Tibial nerve (tissue), 4 donors: ENCODE measurements around the gene GIPC2. TPM values are rescaled to one million over a fixed set of nuclear protein-coding genes. Genes with fewer than 3 reads are reported as not detected.
"Not testable (repeated sequence)": the region's sequence is repeated elsewhere in the genome, so short reads cannot be mapped to it uniquely, and the experiment has no call there.

ENCODE experiments used
- DNase-seq, 2 donors: peaks; one replicate each; pipeline ENCODE4 v3.0.0-alpha.2; 2019; ENCODE audit warnings: low spot score in 2 of 2
- H3K27ac ChIP-seq, 4 donors: fragments of 200-600 bp; sonication (generic) in 3 of 4; one replicate each; pipeline ENCODE4 v1.5.1; 2017 to 2019; ENCODE audit warnings: mild to moderate bottlenecking in 1 of 4
- H3K27me3 ChIP-seq, 2 donors: fragments of 200-600 bp; sonication (generic) in 1 of 2; one replicate each; pipeline versions ENCODE4 v1.5.1 to v1.6.0; 2017 to 2019
- H3K36me3 ChIP-seq, 3 donors: fragments of 200-600 bp; sonication (generic); one replicate each; pipeline ENCODE4 v1.5.1; 2018 to 2019
- H3K4me1 ChIP-seq, 4 donors: fragments of 200-600 bp; sonication (generic) in 3 of 4; one replicate each; pipeline ENCODE4 v1.5.1; 2017 to 2019
- H3K4me3 ChIP-seq, 4 donors: fragments of 200-600 bp; sonication (generic) in 3 of 4; one replicate each; pipeline ENCODE4 v1.5.1; 2017 to 2019; ENCODE audit warnings: mild to moderate bottlenecking in 1 of 4, moderate library complexity in 1 of 4
- H3K9me3 ChIP-seq, 4 donors: fragments of 200-600 bp; sonication (generic) in 3 of 4; one replicate each; pipeline ENCODE4 v1.5.1; 2017 to 2019
- EP300 ChIP-seq, 2 donors: sonication (generic); formaldehyde crosslinking; IDR thresholded peaks; one replicate each; pipeline ENCODE4 v1.6.1; 2017; ENCODE audit warnings: antibody characterized with exemption in 2 of 2, mild to moderate bottlenecking in 1 of 2
- POLR2A ChIP-seq, 2 donors: fragments of 450-650 bp; IDR thresholded peaks; one replicate each; pipeline ENCODE4 v1.6.1; 2017; ENCODE audit warnings: antibody characterized with exemption in 2 of 2, mild to moderate bottlenecking in 2 of 2, moderate library complexity in 2 of 2
- WGBS, 2 donors: methylation state at CpG; one replicate each; pipeline ENCODE4 v1.1.5; 2018; 5-methylcytosine and 5-hydroxymethylcytosine counted together
- total RNA-seq, 4 donors: library from RNA; depleted of rRNA; stranded (reverse); fragments of >200 nt; gene quantifications; one replicate each; pipeline ENCODE4 v1.1.0, GENCODE V29; 2016
- TF ChIP-seq, protein P1 (sequence below), 5 experiments: fragments of 200-600 bp in 3 of 5; fragments of 450-650 bp in 2 of 5; sonication (generic) in 3 of 5; IDR thresholded peaks; one replicate each; pipeline ENCODE4 v1.5.1; 2016 to 2019; ENCODE audit warnings: antibody characterized with exemption in 5 of 5, mild to moderate bottlenecking in 3 of 5, moderate library complexity in 2 of 5

Gene GIPC2
- total RNA-seq, 4 donors from 2014 or later, result 2.1 to 6.9 (median 3.7) TPM

DNA sequence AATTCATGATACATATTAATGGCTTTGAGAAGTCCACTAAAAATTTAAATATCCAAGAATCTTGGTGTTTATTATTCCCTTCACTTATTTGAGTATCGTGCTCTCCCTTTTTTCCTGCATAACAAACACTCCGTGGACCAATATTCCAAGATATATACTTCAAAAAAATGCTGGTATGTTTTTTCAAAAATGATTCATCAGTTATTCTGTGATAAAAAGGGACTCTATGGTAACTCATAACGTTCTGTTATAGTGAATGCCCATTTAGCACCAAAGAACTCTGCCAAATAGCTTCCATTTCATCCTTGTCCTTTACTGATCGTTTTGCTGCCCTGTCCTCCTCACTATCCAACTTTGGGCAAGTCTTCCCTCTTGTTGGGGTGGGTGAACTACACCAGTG lies 12.9 kb downstream of the GIPC2 start:
- H3K36me3 ChIP-seq, result no peaks in the 10 kb centered on the region
- H3K27me3 ChIP-seq, result no peaks in the 10 kb centered on the region
- no peak overlapping the region for H3K27ac ChIP-seq
- no peak overlapping the region for H3K4me3 ChIP-seq
- no peak for DNase-seq
- whole genome bisulfite sequencing, 2 donors, result 74 to 75% methylated on average over 4 of the region's 4 CpGs
- H3K9me3 ChIP-seq, result no peaks in the 10 kb centered on the region
- no peak for TF ChIP-seq EP300 (IDR thresholded peaks at IDR 0.05)
- TF ChIP-seq POLR2A (IDR thresholded peaks at IDR 0.05), result no peak
- TF ChIP-seq, protein P1, sequence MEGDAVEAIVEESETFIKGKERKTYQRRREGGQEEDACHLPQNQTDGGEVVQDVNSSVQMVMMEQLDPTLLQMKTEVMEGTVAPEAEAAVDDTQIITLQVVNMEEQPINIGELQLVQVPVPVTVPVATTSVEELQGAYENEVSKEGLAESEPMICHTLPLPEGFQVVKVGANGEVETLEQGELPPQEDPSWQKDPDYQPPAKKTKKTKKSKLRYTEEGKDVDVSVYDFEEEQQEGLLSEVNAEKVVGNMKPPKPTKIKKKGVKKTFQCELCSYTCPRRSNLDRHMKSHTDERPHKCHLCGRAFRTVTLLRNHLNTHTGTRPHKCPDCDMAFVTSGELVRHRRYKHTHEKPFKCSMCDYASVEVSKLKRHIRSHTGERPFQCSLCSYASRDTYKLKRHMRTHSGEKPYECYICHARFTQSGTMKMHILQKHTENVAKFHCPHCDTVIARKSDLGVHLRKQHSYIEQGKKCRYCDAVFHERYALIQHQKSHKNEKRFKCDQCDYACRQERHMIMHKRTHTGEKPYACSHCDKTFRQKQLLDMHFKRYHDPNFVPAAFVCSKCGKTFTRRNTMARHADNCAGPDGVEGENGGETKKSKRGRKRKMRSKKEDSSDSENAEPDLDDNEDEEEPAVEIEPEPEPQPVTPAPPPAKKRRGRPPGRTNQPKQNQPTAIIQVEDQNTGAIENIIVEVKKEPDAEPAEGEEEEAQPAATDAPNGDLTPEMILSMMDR (IDR thresholded peaks at IDR 0.05), result no peak
- H3K4me1 ChIP-seq, result no peaks in the 10 kb centered on the region

DNA sequence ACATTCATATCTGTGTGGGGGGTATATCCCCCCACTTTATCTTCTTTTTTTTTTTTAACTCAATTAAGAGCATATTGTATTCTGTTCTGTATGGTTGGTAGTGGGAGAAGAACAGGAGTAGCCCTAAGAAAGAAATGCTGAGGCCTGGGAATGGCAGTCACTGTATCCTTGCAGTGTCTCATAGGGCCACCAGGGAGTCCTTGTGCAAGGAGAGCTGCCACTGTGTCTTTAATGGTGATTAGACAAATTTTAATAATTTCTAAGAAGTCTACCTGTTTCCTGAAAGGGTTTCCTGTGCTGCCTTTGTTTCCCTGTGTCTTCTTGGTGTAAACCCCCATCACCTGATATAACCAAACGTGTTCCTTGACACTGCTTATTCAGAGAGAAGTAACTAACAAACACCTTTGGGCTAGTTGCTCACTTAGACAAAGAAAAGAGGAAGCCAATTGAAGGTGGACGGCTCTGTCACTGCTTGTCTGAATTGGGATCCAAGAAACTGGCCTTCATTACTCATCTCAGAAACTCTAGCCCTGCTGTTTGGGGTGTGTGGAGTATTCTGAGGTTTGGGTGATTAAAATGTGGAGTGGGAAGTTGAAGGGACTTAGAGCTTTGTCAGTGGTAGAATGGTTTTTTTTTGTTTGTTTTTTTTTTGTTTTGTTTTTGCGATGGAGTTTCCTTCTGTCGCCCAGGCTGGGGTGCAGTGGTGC lies 15.2 kb downstream of the GIPC2 start:
- WGBS, 2 donors, result 91% methylated on average over 4 of the region's 4 CpGs
- Histone ChIP-seq H3K36me3 (no peaks in the 10 kb centered on the region), H3K27ac (no peak overlapping the region), H3K4me3 (no peak overlapping the region), H3K27me3 (no peaks in the 10 kb centered on the region), H3K4me1 (no peaks in the 10 kb centered on the region), H3K9me3 (no peaks in the 10 kb centered on the region)
- no peak for DNase-seq
- TF ChIP-seq, protein P1 (IDR thresholded peaks at IDR 0.05), result no peak
- TF ChIP-seq POLR2A (IDR thresholded peaks at IDR 0.05) (no peak), EP300 (IDR thresholded peaks at IDR 0.05) (no peak)

DNA sequence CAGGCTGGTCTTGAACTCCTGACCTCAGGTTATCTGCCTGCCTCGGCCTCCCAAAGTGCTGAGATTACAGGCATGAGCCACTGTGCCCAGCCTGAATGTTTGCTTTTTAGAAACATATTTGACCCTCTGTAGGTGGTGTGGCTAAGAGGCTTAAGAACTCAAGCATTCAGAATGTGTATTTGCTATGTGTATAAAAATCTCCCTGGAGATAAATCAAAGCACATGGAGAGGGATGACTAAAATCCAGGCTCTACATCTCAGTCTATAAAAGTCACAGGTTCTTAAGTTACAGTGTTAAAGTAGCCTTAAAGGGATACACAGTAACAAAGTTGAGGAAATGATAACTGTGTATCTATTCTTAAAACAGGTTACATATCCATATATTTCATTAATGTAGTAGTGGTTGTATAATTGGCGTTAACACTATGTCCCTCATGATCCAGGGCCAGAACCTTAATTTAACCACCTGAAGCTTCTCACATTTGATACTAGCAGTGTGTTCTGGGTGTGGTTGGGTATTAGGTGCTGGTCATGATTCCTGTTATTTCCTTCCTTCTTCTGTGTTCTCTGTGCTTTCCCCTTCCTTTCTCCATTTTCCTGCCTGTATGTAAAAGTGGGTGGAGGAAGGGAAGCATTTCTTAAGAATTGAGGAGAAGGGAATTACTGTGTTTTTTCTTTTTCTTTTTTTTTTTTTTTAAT lies 16.2 kb downstream of the GIPC2 start:
- H3K27ac ChIP-seq, result no peak overlapping the region
- no peaks in the 10 kb centered on the region for H3K36me3 ChIP-seq
- H3K9me3 ChIP-seq, result no peaks in the 10 kb centered on the region
- WGBS, 2 donors, result 67 to 72% methylated on average over 2 of the region's 2 CpGs
- TF ChIP-seq EP300 (IDR thresholded peaks at IDR 0.05), result no peak
- no peak for TF ChIP-seq POLR2A (IDR thresholded peaks at IDR 0.05)
- TF ChIP-seq, protein P1 (IDR thresholded peaks at IDR 0.05), result no peak
- no peak overlapping the region for H3K4me3 ChIP-seq
- no peaks in the 10 kb centered on the region for H3K27me3 ChIP-seq
- no peaks in the 10 kb centered on the region for H3K4me1 ChIP-seq
- DNase-seq, result no peak

DNA sequence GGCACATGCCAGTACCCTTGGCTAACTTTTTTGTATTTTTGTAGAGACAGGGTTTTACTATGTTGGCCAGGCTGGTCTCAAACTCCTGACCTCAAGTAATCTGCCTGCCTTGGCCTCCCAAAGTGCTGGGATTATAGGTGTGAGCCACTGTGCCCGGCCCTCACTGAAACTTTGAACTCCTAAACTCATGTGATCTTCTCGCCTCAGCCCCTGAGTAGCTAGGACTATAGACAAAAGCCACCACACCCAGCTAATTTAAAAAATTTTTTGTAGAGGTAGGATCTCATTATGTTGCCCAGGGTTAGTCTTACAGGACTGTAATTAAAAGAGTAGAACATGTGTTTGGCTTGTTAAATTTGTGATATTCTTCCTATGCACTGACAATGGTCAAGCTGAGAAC lies 19.1 kb downstream of the GIPC2 start:
- H3K36me3 ChIP-seq, H3K9me3 ChIP-seq, DNase-seq, H3K4me1 ChIP-seq, H3K27ac ChIP-seq, H3K27me3 ChIP-seq, H3K4me3 ChIP-seq: not testable (repeated sequence)
- WGBS, 2 donors, result 95 to 98% methylated on average over 2 of the region's 2 CpGs

DNA sequence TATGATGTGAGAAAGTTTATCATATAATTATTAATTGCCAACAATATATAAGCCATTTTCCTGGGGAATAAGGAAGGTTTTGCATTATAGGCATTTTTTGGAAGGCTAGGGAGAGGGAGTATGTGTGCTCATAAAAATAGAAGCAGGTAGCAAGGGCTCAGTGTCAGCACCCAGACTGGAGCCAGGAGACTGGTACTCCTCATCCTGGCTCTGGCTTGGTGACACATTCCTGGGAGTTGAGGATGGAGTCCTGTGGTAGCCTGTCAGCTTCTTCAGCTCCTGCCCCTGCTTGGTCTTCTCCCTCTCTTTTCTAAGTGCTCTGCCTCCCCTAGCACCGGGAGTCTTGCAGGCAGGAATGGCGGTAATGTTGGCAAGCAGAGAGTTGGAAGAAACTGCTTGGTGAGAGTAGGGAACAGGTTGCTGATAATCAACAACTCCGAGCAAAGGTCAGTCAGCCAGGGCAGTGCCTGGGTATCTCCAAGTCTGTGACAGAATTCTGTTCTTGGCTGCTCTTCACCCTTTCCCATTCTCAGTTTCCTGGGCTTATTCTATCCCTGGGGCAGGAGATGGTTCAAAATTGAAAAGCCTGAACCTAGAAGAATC lies 23.0 kb downstream of the GIPC2 start:
- H3K4me1 ChIP-seq, result no peaks in the 10 kb centered on the region
- TF ChIP-seq EP300 (IDR thresholded peaks at IDR 0.05) (no peak), POLR2A (IDR thresholded peaks at IDR 0.05) (no peak)
- TF ChIP-seq, protein P1 (IDR thresholded peaks at IDR 0.05), result no peak
- H3K36me3 ChIP-seq, result no peaks in the 10 kb centered on the region
- H3K9me3 ChIP-seq, result no peaks in the 10 kb centered on the region
- H3K4me3 ChIP-seq, result no peak overlapping the region
- H3K27ac ChIP-seq, result no peak overlapping the region
- 73 to 87% methylated on average over 3 of the region's 3 CpGs for WGBS, 2 donors
- DNase-seq, result no peak
- H3K27me3 ChIP-seq, result no peaks in the 10 kb centered on the region
